B cell (primary cell): Measurements from ENCODE around the gene GALNT7.

ENCODE experiments used
- CTCF ChIP-seq: fragments of 200-600 bp; IDR thresholded peaks from one replicate; pipeline ENCODE4 v1.8.0; 2022; ENCODE audit warnings: antibody characterized with exemption, mild to moderate bottlenecking
- EZH2 ChIP-seq: IDR thresholded peaks from 2 replicates; pipeline ENCODE4 v1.6.1; 2012; ENCODE audit warnings: borderline replicate concordance, low read depth, mild to moderate bottlenecking, moderate library complexity, low read length; ENCODE audit not compliant: insufficient read depth, poor library complexity, severe bottlenecking

- TF ChIP-seq CTCF (no peak), EZH2 (no peak)
These were observed 90.3 kb downstream of the GALNT7 start for GRCh38 chr4:173258866-173259265.
